CD4-positive, alpha-beta T cell treated with Interleukin-15 for 4 hours (primary cell): ENCODE data around the gene XIRP1.

Experiments used
- DNase-seq: peaks from one replicate; pipeline ENCODE4 v3.0.0-alpha.2; 2020; ENCODE audit warnings: low spot score

Gene XIRP1

GRCh38 chr3:39165518-39165917 lies 26.9 kb downstream of the XIRP1 start:
- no peak for DNase-seq

GRCh38 chr3:39164414-39164813 lies 28.0 kb downstream of the XIRP1 start:
- no peak for DNase-seq

DNA sequence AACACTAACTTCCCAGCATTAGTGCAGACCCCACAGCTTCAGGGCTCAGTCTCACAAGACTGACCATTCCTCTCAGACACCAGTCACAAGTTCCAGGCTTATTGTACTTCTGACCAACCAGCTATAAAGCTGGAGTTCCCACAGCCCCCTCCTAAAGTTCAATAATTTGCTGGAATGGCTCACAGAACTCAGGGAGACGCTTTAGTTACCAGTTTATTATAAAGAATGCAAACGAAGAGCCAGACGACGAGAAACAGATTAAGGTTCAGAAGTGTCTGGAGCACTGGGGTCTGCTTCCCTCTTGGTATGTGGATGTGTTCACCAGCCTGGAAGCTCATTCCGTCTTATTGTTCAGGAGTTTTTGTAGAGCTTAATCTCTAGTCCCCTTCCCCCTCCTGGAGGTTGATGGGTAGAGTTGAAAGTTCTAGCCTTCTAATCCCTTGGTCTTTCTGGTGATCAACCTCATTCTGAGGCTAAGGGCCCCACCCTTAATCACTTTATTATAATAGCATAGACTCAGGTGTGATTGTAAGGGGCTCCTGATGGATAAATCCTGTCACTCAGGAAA lies 34.2 kb downstream of the XIRP1 start:
- no peak for DNase-seq

- DNase-seq: no peak
Measured at GRCh38 chr3:39157359-39157758, 35.0 kb downstream of the XIRP1 start.

GRCh38 chr3:39156421-39156820 lies 36.0 kb downstream of the XIRP1 start:
- DNase-seq: no peak

- DNase-seq: no peak
Measured at GRCh38 chr3:39154280-39155021, 37.9 kb downstream of the XIRP1 start.

DNA sequence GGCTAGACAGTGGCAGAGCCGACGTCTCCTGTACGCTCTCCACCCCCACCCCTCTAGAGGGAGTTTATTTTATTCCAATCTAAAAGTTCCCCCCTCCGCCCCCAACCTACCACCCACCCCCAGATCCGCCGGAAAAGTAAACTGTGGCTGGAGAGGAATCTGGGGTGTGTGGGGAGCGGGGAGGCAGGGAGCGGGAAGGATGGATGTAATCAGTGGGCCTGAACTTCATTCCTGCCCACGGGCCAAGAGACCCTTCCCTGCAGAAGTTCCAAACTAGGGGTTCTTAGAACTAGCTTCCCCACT lies 38.5 kb downstream of the XIRP1 start:
- DNase-seq: no peak

DNA sequence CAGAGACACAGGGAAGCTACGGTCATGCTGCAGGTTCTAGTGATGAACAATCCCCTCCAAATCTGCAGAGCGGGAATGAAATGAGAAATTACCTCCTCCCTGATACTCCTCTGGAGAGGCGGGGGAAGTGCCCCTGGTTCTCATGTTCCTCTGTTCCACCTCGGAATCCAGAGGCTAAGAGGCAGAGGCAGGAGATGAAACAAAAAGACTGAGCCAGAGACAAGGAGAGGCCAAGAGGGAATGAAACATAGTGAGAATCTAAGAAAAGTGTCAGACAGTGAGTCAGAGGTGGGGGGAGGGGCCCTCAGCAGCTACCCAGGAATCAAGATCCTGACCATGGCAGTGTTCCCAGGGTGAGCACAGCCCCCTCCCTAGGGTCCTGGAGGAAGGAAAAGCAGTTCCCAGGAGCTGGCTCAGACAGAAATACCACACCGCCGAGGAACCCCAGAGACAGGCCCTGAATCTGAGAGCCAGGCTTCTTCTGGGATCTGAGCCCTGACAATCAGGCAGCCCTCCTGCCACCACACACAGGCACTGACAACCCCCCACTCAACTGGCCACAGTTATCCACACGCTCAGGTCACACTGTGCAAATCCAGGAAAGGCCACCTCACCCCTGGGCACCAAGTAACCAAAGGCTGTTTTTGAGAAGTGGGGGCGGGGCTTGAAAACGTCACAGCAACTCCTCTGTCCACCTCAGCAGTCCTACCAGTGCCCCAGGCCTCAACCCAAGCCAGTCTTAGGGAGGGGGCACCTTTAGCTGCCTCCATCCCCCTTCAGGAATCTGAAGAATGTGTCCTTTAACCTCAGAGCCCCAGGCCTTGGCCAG lies 41.4 kb downstream of the XIRP1 start:
- peak; percentile 50 for DNase-seq

DNA sequence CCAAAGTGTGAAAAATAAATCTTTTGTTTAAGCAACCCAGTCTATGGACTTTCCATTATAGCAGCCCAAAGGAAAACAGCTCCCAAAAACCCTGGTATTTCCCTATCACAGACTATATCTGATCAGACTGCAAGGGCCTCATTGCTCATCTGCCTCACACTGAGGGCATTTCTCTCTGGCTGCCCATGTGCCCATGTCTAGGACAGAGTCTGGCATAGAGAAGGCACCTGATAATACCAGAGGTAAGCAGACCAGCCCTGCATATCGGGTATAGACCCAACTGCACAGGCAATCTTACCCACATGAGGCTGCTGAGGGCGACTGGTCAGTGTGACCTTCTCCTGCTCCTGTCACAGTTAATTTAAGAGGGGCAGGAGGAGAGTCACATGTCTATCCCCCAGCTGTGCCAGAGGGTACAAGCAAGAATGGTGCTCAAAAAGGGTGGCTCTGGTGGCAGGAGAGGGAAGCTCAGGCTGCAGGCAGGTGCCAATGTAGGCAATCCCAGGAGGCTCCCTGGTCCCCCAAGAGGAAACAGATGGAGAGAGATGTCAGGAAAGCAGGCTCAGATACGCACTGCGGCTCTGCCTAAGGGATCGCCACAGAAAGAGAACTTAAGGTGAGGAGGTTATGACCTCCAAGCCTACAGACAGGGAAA lies 42.1 kb downstream of the XIRP1 start:
- no peak for DNase-seq

DNA sequence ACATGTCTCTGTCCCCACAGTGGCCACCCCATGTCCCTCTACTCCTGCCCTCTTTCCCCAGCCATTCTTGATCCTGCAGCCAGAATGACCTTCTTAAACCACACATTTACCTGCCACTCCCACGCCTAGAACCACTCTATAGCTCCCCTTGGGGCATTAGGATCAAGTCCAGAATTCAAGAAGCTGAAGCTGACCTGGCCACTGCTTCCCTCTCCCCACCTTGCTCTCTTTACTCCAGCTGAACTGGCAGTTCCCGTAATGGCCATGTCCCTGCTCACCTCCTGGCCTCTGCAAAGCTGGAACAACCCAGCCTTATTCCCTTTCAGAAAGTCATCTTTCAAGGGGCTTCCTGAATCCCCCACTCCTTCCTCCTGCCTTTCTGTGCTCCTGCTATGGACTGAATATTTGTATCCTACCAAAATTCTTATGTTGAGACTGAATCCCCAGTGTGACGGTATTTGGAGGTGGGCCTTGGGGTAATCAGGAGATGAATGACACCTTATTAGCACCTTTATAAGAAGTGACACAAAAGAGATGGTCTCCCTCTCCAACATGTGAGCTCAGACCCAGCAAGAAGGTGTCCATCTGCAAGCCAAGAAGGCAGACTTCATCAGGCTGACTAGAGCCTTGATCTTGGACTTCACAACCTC lies 42.8 kb downstream of the XIRP1 start:
- no peak for DNase-seq

GRCh38 chr3:39149059-39149455 lies 43.3 kb downstream of the XIRP1 start:
- DNase-seq: no peak

DNA sequence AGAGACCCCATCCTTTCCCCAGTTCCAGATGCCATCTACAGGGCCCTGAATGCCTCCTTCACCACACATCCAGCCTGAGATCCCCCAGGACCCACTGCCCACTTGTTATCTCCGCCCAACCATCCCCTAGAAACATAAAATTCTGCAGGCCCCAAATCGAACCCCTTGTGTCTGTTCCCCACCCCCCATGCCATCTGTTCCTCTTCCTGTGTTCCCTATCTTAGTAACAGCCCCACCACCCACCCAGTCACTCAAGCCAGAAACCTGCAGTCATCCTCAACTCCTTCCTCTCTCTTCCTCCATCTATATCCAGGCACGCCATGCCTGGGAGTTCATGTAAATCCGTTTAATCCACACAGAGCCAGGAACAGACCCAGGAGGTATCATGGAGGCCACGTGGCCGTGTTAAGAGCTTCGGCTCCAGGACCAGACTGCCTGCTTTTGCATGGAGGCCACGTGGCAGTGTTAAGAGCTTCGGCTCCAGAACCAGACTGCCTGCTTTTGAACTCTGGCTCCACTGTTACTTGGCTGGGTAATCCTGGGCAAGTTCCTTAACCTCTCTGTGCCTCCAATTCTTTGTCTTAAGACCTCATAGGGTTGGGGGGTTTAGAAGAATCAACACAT lies 43.8 kb downstream of the XIRP1 start:
- no peak for DNase-seq

GRCh38 chr3:39147711-39148434 lies 44.5 kb downstream of the XIRP1 start:
- peak; percentile 23 for DNase-seq

DNA sequence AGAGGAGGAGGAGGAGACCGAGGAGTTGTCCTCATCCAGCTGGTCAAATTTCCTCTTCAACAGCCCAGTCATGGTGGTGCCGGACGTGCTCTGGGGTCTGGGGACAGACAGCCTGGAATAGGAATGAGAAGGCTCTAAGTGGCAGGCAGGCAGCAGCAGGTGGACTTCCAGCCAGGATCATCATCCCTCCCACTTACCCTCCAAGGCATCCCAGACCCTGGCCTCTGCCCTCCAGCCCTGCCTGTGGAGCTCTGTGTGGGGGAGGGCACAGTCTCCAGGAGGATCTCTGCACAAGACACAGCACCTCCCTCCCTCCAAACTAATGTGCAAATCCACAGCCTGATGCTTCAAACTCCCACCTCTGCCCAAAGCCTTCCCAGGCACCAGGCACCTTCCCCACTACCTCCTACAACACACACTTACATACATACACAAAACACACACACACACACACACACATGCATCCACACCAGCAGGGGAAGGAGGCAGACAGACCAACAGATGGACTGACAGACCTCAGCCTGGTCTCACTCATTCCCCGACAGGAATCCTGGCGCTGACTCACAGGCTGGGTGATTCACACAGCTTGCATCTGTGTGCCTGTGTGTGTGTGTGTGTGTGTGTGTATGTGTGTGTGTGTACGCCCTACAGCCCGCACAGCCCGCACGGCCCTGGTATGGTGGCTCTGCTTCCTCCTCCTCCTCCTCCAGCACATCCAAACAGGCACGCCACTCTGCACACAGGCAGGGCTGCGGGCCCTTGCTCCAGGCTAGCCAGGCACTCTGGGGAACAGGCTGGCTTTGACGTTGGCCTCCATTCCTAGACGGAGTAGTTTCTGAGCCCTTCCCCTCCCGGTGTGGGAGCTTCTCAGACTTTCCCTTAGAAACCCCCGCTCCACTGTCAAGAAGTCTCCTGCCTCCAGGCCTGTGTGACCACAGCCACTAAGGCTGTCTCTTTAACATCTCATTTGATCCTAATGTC lies 45.5 kb downstream of the XIRP1 start:
- DNase-seq: peak; percentile 86

DNA sequence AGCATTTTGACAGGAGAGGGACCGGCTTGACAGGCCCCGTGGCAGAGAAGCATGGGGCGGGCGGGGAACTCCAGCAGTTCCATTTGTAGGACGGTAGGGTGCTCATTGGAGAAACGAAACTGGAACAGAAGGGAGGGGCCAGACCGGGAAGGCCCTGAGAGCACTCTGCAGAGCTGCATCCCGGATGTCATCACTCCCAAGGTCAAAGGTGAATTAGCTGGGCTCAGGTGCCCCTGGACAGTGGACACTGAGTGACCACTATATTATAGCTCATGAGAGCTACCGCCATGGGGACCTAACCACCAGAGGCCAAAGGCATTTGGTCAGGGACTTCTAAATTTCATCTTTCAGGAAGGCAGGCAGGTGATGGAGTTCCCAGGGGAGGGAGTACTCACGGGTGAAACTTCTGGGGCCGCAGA lies 46.3 kb downstream of the XIRP1 start:
- no peak for DNase-seq

GRCh38 chr3:39144748-39145380 lies 47.5 kb downstream of the XIRP1 start:
- DNase-seq: no peak

DNA sequence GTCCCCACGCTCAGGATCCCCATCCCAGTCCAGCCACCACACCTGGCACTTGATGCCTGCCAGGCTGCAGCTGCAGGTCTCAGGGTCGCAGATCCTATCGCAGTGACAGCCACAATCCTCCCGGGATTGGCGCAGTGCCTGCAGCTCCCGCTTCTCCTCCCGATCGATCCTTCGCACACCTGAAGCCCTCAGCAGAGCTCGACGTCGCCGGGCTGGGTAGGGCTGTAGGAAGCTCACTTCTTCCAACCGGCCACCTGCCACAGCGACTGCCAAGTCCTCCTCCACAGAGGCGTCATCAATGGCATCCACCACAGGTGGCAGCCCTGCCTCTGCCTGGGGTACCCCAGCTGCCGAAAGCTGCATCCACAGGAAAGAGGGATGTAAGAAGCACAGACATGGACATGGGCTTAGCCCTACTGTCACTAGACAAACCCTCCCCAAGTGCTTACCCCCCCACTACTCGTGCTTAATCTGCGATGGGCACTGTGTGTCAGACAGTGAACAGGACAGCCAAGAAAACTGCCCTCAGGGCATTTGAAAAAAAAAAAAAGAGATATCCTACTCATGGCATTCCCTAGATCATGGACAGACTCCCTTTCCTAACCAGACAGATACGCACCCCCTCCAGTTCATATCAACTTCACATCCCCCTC lies 48.2 kb downstream of the XIRP1 start:
- no peak for DNase-seq

DNA sequence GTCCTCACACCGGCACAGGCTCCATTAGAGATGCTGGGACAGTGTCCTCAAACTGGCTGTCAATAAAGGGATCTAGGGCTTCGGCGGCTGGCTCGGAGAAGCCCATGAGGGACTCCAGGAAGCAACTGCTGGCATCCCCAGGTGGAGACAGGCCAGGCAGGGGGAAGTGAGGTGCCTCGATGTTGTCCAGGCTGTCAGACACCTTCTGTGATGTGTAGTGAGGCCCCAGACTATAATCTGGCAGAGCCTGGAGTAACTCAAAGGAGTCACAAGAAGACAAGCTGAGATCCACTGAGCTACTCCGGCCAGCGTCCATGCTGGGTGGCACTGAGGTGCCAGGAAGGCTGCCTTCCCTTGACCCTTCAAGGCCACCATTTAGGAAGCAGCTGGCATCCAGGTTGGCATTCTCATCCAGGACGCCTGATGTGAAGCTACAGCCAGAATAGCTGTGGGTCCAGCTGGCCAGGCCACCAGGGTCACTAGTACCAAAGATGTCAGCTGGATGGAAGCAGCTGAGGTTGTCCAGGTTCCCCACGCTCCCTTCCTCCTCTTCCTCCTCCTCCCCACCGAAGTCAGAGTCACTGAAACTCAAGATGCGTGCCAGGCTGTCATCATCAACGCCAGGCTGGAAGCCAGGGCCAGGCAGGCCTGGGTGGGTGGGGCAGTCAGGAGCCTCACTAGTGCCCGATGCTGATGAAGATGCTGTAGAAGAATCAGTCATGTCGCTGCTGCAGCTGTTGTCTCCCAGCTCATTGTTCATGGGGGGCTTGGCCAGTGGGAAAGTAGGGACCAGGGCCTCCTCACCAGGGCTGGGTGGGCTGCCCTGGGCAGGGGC lies 49.1 kb downstream of the XIRP1 start:
- DNase-seq: no peak
